ENCODE data around the gene HRK.

DNA sequence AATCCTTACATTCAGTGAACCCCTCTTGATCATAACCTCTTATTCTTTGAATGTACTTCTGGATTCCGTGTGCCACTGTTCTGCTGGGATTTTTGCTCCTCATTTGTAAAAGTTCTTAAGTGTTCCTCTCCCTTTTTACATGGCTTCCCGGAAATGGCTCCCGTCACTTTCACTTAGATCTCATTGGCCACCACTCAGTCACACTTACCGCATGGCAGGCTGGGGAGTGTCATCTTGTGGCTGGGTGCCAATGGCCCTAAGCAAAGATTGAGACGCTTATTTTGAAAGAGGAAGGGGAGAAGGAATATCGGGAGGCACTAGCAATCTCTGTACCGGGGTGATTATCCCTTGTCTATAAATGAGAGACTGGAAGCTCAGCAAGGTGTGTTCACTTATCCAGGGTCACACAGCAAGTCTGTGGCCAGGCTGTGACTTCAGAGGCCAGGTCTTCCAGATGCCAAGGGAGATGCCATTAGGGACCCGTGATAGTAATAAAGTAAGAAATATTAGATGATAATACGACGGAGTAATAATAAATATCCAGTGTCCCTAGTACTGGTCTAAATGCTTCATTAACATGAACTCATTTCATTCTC lies 74.3 kb downstream of the HRK start:
- TF ChIP-seq, protein P1, sequence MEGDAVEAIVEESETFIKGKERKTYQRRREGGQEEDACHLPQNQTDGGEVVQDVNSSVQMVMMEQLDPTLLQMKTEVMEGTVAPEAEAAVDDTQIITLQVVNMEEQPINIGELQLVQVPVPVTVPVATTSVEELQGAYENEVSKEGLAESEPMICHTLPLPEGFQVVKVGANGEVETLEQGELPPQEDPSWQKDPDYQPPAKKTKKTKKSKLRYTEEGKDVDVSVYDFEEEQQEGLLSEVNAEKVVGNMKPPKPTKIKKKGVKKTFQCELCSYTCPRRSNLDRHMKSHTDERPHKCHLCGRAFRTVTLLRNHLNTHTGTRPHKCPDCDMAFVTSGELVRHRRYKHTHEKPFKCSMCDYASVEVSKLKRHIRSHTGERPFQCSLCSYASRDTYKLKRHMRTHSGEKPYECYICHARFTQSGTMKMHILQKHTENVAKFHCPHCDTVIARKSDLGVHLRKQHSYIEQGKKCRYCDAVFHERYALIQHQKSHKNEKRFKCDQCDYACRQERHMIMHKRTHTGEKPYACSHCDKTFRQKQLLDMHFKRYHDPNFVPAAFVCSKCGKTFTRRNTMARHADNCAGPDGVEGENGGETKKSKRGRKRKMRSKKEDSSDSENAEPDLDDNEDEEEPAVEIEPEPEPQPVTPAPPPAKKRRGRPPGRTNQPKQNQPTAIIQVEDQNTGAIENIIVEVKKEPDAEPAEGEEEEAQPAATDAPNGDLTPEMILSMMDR (IDR thresholded peaks at IDR 0.05): no peak
- no peak for TF ChIP-seq ZFX (IDR thresholded peaks at IDR 0.05; ENCODE audit: borderline replicate concordance)

Data from 22Rv1 (cell line).